Activated CD4-positive, alpha-beta T cell treated with anti-CD3 and anti-CD28 coated beads for 24 hours (primary cell): Measurements from ENCODE around the gene ZP1.
"Not testable (repeated sequence)": the region's sequence is repeated elsewhere in the genome, so short reads cannot be mapped to it uniquely, and the experiment has no call there.

Experiments used
- DNase-seq, 2 donors: peaks; one replicate each; pipeline ENCODE4 v3.0.0-alpha.2; 2020; ENCODE audit warnings: low read depth in 2 of 2

Gene ZP1

GRCh38 chr11:60866911-60867870 lies at the start of gene ZP1:
Gene ZP1 (plus strand): TSS chr11:60867542. CDS start chr11:60867562, 20 bp downstream.
- no peak for DNase-seq

DNA sequence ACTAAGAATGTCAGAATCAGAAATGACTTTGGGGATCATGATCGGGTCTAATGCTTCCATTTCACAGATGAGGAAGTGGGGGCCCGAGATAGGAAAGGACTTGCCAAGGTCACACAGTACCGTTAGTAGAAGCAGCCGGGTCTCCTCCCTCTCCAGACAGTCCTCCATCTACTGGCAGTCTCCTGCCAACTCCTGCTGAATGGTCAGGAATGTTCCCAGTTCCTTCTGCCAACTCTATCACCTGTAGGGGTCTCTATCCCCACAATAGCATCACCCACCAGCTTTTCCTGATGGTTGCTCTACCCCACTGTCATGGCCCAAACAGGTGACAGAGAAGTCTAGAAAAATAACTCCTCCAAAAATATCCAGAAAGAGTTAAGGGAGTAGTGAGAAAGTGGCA lies 49.3 kb upstream of the ZP1 start:
- DNase-seq, result no peak

DNA sequence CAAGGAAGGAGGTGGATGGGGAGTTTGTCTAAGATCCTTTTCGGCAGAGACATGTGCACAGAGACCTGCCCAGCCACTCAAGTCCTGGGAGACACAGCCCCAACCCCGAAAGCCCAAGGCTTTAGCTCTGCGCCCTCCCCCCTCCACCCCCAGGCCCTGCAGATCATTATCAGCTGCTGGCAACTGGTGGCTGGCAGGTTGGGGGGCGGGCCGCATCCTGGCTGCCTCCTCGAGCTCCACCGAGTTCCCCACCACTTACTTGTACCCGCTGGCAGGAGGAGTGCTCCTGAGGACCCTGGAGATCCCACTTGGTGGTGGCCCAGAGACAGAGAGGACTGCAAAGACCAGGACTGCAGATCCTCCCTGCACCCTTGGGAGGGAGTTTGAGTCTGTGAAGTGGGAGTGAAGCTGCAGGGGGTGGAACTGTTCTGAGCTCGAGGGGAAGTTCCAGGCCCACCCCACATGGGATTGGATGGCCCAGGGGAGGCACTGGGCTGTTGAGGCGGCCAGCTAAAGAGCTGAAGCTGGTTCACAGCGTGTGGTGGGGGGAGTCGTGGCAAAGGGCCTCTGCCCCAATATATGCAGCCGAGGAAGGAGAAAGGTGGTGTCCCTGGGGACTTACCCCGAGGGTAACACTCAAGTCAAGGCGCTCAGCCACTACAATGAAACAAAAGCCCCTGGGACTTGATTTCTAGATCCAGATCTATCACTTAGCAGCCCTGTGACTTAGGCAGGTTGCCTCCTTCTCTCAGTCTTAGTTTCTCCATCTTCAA lies 45.3 kb upstream of the ZP1 start:
- no peak for DNase-seq

DNA sequence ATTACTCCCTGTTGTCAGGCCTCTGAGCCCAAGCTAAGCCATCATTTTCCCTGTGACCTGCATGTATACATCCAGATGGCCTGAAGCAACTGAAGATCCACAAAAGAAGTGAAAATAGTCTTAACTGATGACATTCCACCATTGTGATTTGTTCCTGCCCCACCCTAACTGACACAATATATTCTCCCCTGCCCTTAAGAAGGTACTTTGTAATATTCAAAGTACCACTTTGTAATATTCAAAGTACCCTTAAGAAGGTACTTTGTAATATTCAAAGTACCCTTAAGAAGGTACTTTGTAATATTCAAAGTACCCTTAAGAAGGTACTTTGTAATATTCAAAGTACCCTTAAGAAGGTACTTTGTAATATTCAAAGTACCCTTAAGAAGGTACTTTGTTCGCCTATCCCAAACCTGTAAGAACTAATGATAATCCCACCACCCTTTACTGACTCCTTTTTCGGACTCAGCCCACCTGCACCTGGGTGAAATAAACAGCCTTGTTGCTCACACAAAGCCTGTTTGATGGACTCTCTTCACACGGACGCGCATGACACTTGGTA lies 43.5 kb upstream of the ZP1 start:
- DNase-seq, result not testable (repeated sequence)

DNA sequence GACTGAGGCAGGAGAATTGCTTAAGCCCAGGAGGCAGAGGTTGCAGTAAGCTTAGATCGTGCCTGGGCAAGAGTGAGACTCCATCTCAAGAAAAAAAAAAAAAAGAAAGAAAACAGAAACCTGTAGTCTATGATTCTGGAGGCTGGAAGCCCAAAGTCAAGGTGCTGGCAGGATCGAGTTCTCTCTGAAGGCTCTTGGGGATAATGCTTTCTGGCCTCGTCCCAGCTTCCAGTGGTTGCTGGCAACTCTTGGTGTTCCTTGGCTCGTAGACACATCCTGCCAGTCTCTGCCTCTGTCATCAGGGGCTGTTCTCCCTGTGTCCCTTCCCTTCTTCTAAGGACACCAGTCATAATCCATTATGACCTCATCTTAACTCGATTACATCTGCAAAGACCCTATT lies 42.2 kb upstream of the ZP1 start:
- no peak for DNase-seq

GRCh38 chr11:60825790-60826189 lies 41.6 kb upstream of the ZP1 start:
- DNase-seq, result no peak

- no peak for DNase-seq
Measured at GRCh38 chr11:60830478-60831142, 36.7 kb upstream of the ZP1 start.

DNA sequence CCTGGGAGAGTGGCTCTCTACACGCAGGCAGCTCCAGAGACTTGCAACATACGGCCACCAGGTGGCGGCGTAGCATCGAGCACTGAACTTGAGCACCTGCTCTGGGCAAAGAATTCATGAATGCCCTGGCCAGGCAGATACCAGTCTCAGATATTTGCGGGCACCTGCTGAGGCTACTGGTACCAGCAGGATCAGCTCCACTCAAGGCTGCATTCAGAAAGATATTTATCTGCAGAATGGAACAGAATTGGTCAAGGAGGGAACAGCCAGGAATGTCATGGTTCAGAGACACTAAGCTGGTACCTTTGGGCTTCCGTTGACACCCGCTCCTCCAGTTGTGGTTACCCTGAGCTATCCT lies 36.2 kb upstream of the ZP1 start:
- DNase-seq, result peak; percentile 69 to 75

DNA sequence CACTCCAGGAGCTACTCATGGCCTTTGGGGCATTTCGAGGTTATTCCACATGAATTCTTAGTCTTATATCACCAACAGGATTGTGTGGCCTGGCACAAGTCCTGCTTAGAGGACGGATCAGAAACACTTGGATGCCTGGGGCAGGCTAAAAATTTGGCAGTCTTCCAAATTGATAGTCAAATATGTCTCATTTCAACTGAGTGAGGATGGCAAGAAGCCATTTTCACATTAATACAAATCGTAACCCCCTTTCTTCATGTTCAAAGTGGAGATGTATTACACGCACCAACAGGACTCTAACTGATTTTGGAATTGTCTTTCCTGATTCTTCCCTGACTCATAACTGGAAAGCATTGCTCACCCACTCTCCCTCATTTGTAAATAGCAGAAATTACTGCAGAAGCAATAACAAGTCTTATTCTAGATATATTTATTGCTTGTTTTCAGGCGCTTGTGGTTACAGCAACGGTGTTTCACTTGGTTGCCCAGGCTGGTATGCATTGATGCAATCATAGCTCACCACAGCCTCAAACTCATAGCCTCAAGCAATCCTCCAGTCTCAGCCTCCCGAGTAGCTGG lies 35.8 kb upstream of the ZP1 start:
- DNase-seq, result no peak

GRCh38 chr11:60834742-60835533 lies 32.4 kb upstream of the ZP1 start:
- DNase-seq, result no peak

- DNase-seq, result no peak
Measured at GRCh38 chr11:60835534-60835846, 31.9 kb upstream of the ZP1 start.

DNA sequence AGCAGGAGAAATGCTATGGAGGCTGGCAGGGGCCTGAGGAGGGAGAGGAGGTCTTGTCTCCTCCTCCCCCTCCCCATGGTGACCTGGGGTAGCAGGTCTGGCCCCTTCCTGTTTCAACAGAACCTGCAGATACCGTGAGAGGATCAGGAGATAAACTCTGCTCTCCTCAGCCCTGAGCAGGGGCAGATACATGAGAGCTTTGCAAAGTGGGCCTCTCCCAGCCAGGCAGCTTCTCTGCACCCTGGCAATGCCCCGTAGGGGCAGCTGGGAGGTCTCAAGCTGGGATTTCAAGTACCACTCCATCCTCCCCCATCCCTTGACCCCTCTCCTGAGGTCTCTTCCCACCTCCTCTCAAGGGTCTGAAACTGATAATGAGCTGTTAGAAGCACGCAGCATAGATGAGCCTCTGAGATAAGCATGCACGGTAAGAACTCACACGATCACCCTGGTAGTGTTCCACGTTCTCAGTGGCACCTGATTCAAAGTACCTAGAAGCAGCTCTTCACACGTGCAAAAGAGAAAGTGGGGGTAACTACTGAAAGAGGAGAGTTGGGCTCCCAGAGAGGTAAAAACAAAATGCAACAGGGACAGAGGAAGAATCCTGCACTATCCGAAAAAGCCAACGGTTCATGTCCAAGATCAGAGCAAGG lies 30.4 kb upstream of the ZP1 start:
- DNase-seq, result no peak

DNA sequence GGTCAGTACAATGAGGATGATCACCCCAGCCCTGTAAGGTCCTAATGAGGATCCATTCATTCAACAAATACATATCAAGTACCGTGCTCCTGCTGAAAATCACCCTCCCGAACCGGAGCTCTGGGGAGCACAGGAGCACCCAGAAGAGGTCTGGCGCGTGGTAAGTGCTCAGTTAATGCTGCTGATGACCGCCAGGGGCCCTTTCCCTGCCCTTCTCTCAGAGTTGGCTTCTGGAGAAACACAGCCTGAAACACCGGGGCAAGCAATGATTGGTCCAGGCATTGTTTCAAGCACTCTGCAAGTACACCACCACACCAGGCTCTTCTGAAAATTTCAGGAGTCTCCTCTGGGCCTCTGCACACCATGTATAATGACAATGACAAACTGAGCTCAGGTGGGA lies 29.2 kb upstream of the ZP1 start:
- DNase-seq, result no peak

- no peak for DNase-seq
Measured at GRCh38 chr11:60840470-60841430, 26.6 kb upstream of the ZP1 start.

GRCh38 chr11:60841797-60842667 lies 25.3 kb upstream of the ZP1 start, which contains the start of gene CCDC86:
Gene CCDC86 (plus strand): TSS chr11:60842113. CDS start chr11:60842125, 12 bp downstream.
- DNase-seq, result peak; percentile 97 to 98

- no peak for DNase-seq
Measured at GRCh38 chr11:60842668-60843600, 24.4 kb upstream of the ZP1 start.
